Upper lobe of left lung (tissue), 6 donors: ENCODE measurements around the gene MAPRE3. TPM values are rescaled to one million over a fixed set of nuclear protein-coding genes. Genes with fewer than 3 reads are reported as not detected.

Experiments used
- ATAC-seq, 2 donors: fragments of 200-7000 bp; cut with Tn5 transposase; one replicate each; pipeline ENCODE4 v1.9.1; 2022; ENCODE audit warnings: mild to moderate bottlenecking in 2 of 2, moderate library complexity in 2 of 2; ENCODE audit not compliant: low FRiP score in 2 of 2
- DNase-seq, 2 donors: peaks; one replicate each; pipeline ENCODE4 v3.0.0-alpha.2; 2019 to 2020
- H3K27ac ChIP-seq, 4 donors: fragments of 200-600 bp; sonication (generic); one replicate each; pipeline ENCODE4 v1.5.1; 2016 to 2019
- H3K27me3 ChIP-seq, 4 donors: fragments of 200-600 bp; sonication (generic); one replicate each; pipeline ENCODE4 v1.5.1; 2017 to 2019
- H3K36me3 ChIP-seq, 4 donors: fragments of 200-600 bp; sonication (generic); one replicate each; pipeline ENCODE4 v1.5.1; 2016 to 2019
- H3K4me1 ChIP-seq, 4 donors: fragments of 200-600 bp; sonication (generic); one replicate each; pipeline ENCODE4 v1.5.1; 2018 to 2019
- H3K4me3 ChIP-seq, 4 donors: fragments of 200-600 bp; sonication (generic); one replicate each; pipeline ENCODE4 v1.5.1; 2017 to 2019; ENCODE audit warnings: mild to moderate bottlenecking in 2 of 4, moderate library complexity in 1 of 4
- H3K9me3 ChIP-seq, 4 donors: fragments of 200-600 bp; sonication (generic); one replicate each; pipeline ENCODE4 v1.5.1; 2018 to 2019
- EP300 ChIP-seq, 4 donors: sonication (generic); formaldehyde crosslinking; IDR thresholded peaks; one replicate each; pipeline ENCODE4 v1.5.1; 2017; ENCODE audit warnings: antibody characterized with exemption in 4 of 4, control low read depth in 2 of 4
- POLR2A ChIP-seq, 4 donors: fragments of 450-650 bp; IDR thresholded peaks; one replicate each; pipeline ENCODE4 v1.5.1; 2016 to 2017; ENCODE audit warnings: antibody characterized with exemption in 4 of 4, mild to moderate bottlenecking in 2 of 4
- POLR2AphosphoS5 ChIP-seq, 2 donors: sonication (generic); formaldehyde crosslinking; IDR thresholded peaks; one replicate each; pipeline ENCODE4 v1.5.1; 2017; ENCODE audit warnings: antibody characterized with exemption in 2 of 2
- WGBS, 2 donors: methylation state at CpG; one replicate each; pipeline ENCODE4 v1.1.5; 2017 to 2018; 5-methylcytosine and 5-hydroxymethylcytosine counted together
- total RNA-seq, 6 donors: library from RNA; depleted of rRNA in 4 of 6; stranded (reverse); fragments of >200 nt in 4 of 6; gene quantifications; one replicate each; pipeline versions ENCODE4 v1.1.0 to v1.2.1, GENCODE V29; 2016 to 2021
- TF ChIP-seq, protein P1 (sequence below), 6 experiments: fragments of 450-650 bp in 4 of 6; fragments of 200-600 bp in 2 of 6; sonication (generic) in 2 of 6; IDR thresholded peaks; one replicate each; pipeline ENCODE4 v1.5.1; 2016 to 2019; ENCODE audit warnings: antibody characterized with exemption in 6 of 6
- donor health status: DM: no; HTN: no; CAD: no; lungs with moderate emphysema.
- donor health status: DM: no; HTN: yes; CAD: no; lungs with severe emphysema.

The MAPRE3 gene
- total RNA-seq, 6 donors from 2014 or later = 13.5 to 61.8 (median 20.1) TPM

DNA sequence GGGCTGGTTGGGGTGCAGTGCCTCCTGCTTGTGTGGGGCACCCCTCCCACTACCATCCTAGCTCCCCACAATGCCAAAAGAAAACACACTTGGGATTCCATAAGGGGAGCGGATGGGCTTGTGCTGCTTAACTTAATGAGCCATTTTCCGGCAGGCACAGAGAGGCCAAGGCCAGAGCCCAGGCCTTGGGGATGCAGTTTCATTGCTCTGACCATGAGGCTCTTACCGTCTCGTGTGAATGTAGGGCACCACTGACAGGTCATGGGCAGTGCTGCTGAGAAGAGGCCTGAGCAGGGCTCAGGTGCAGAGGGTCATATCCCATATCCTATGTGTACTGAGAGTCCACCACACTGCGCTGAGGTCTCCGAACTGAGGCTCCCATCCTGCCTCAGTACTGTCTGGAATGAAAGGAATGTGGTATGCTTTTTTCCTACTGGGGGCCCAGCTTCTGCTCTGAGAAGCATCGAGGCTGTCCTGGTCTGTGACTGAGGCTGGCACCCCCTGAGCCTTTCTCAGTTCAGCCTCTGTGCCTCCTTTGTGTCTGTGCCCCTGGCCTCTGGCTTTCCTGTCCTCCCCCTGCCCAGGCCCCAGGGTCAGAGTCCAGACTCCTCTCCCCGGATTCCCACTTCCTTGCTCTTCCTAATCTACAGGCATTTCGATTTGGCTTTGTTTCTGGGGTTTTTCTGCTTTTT, 45.2 kb upstream of the MAPRE3 start:
- DNase-seq (no peak), ATAC-seq (peak in 1 of 2 donors; percentile 51)
- Histone ChIP-seq H3K36me3 (no peaks in the 10 kb centered on the region), H3K27me3 (no peaks in the 10 kb centered on the region), H3K9me3 (no peaks in the 10 kb centered on the region), H3K4me3 (no peak overlapping the region), H3K27ac (no peak overlapping the region), H3K4me1 (no peaks in the 10 kb centered on the region)
- WGBS, 2 donors = 52 to 57% methylated on average over 9 of the region's 9 CpGs
- TF ChIP-seq, protein P1, sequence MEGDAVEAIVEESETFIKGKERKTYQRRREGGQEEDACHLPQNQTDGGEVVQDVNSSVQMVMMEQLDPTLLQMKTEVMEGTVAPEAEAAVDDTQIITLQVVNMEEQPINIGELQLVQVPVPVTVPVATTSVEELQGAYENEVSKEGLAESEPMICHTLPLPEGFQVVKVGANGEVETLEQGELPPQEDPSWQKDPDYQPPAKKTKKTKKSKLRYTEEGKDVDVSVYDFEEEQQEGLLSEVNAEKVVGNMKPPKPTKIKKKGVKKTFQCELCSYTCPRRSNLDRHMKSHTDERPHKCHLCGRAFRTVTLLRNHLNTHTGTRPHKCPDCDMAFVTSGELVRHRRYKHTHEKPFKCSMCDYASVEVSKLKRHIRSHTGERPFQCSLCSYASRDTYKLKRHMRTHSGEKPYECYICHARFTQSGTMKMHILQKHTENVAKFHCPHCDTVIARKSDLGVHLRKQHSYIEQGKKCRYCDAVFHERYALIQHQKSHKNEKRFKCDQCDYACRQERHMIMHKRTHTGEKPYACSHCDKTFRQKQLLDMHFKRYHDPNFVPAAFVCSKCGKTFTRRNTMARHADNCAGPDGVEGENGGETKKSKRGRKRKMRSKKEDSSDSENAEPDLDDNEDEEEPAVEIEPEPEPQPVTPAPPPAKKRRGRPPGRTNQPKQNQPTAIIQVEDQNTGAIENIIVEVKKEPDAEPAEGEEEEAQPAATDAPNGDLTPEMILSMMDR (IDR thresholded peaks at IDR 0.05) = no peak
- no peak for TF ChIP-seq POLR2A (IDR thresholded peaks at IDR 0.05)
- TF ChIP-seq POLR2AphosphoS5 (IDR thresholded peaks at IDR 0.05) = no peak
- no peak for TF ChIP-seq EP300 (IDR thresholded peaks at IDR 0.05)

DNA sequence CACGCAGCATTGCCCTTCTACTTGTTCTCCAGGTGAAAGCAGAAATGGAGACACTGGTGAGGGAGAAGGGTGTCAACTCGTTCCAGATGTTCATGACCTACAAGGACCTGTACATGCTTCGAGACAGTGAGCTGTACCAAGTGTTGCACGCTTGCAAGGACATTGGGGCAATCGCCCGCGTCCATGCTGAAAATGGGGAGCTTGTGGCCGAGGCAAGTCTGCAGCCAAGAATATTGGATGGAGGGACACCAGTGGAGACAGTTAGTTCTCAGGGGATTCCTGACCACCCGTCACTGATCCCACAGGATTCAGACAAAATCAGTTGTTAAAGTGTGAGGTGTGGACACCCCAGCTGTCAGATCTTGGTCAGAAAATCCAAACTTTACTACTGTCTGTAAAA, 43.2 kb upstream of the MAPRE3 start:
- Histone ChIP-seq H3K27me3 (no peaks in the 10 kb centered on the region), H3K36me3 (no peaks in the 10 kb centered on the region), H3K4me3 (no peak overlapping the region), H3K9me3 (no peaks in the 10 kb centered on the region), H3K4me1 (no peaks in the 10 kb centered on the region), H3K27ac (no peak overlapping the region)
- ATAC-seq = no peak
- DNase-seq = no peak
- TF ChIP-seq POLR2A (IDR thresholded peaks at IDR 0.05) (no peak), POLR2AphosphoS5 (IDR thresholded peaks at IDR 0.05) (no peak), EP300 (IDR thresholded peaks at IDR 0.05) (no peak)
- TF ChIP-seq, protein P1 (IDR thresholded peaks at IDR 0.05) = no peak
- WGBS, 2 donors = 90 to 95% methylated on average over 8 to 9 of the region's 9 CpGs

DNA sequence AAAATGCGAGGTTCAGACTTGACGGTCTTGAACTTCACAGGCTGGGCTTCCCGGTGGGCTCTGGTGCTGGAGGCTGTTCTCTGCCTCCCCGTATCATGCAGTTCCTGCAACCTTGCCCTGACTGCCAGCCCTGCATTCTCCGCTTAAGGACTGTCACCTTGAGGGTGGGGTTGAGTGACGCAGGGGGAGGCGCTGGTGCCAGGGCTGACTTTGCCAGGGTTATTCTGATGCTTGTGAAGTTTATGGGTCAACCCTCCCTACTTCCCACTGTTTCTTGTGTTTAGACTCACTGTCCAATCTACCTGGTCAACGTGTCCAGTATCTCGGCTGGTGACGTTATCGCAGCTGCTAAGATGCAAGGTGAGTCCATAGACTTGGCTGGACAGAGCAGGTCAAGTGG, 37.5 kb upstream of the MAPRE3 start:
- H3K4me1 ChIP-seq = no peaks in the 10 kb centered on the region
- DNase-seq = no peak
- TF ChIP-seq, protein P1 (IDR thresholded peaks at IDR 0.05) = no peak
- ATAC-seq = peak in 1 of 2 donors; percentile 31
- H3K36me3 ChIP-seq = no peaks in the 10 kb centered on the region
- 80 to 81% methylated on average over 11 of the region's 11 CpGs for WGBS, 2 donors
- H3K4me3 ChIP-seq = no peak overlapping the region
- H3K9me3 ChIP-seq = no peaks in the 10 kb centered on the region
- H3K27me3 ChIP-seq = no peaks in the 10 kb centered on the region
- no peak overlapping the region for H3K27ac ChIP-seq

DNA sequence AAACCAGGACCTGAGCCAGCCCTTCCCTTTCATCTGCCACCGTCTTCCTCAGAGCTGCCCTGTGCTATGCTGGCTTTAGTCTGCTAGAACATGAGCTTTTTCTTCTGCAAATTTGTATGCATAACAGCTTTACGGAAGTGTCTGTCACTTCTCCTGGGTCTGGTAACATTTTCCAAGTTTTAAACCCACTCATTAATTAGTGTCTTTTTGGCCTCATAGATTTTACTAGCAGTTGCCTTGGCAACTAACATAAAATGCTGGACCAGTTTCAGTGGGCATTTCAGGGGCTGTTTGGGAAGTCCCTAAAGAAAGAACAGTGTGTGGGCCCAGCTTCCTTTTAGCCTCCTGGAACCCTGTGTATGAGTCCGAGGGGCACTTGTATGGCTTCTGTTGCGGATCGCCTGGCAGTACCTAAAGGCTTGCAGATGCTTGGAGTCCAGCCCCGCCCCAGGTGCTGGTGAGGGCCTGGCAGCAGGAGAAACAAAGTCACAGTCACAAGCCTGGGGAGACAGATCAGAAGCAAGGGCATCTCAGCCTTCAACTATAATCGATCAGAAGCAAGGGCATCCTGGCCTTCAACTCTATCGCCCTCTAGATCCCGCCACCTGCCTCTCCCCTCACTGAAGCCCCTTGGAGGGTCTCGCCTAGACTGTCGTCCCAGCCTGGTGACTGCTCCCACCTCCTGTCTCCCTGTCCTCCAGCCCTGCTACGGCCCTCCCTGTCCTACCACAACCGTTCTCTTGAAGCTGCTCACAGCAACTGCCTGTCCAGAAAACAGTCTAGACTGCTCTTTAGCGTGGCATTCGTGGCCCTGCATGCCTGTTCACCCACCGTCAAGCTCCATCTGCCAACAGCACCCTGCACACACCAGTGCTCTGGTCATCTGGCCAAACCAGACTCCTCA, 36.8 kb upstream of the MAPRE3 start:
- DNase-seq = no peak
- Histone ChIP-seq H3K4me3 (no peak overlapping the region), H3K27me3 (no peaks in the 10 kb centered on the region), H3K36me3 (no peaks in the 10 kb centered on the region), H3K4me1 (no peaks in the 10 kb centered on the region), H3K9me3 (no peaks in the 10 kb centered on the region), H3K27ac (no peak overlapping the region)
- TF ChIP-seq EP300 (IDR thresholded peaks at IDR 0.05) = no peak
- no peak for TF ChIP-seq POLR2AphosphoS5 (IDR thresholded peaks at IDR 0.05)
- TF ChIP-seq POLR2A (IDR thresholded peaks at IDR 0.05) = no peak
- TF ChIP-seq, protein P1 (IDR thresholded peaks at IDR 0.05) = no peak
- WGBS, 2 donors = 84 to 86% methylated on average over 16 of the region's 16 CpGs
- peak in 1 of 2 donors; percentile 16 for ATAC-seq
